ENCODE measurements around the gene FAAP20.

GRCh38 chr1:2186901-2187300, 7.7 kb downstream of the FAAP20 start:
- TF ChIP-seq CTCF (IDR thresholded peaks at IDR 0.05; ENCODE audit: low read length) (no peak), EZH2phosphoT487 (IDR thresholded peaks at IDR 0.05; ENCODE audit: low read length) (no peak), EZH2 (optimal IDR thresholded peaks at IDR 0.05; ENCODE audit: low read depth, low read length) (no peak)
